ENCODE results near the gene NPHP1.

DNA sequence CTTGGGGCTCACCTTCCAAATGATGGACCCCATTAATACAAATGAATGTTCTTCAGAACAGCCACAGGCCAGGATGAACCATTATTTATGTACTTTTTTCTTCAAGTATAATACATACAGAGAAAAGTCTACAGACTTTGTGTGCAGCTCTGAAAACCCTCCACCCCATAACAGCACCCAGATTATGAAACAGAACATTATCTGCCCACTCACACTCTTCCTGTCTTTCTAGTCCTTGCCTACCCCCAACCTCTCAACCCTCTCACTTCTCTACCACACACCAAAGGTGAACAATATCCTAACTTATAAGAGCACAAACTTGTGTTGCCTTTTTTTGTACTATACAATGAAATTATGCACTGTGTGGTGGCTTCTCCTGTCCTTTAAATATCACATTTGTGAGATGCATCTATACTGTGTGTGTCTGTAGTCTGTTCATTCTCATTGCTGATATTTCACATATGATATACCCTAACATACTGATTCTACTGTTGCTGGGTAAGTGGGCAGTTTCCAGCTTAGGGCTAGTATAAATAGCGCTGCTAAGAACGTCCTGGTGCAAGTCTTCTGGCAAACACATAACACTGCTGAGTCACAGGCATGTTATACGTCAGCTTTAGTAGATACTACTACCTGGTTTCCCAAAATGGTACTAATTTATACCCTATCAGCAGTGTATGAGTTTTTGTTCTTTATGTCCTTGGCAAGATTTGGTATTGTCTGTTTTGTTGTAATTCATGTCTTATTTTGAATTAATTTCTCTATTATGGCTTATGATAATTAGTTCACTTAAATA, 1.0 kb upstream of the NPHP1 start:
- no peak for TF ChIP-seq POLR2A (IDR thresholded peaks at IDR 0.05)
- TF ChIP-seq, protein P1, sequence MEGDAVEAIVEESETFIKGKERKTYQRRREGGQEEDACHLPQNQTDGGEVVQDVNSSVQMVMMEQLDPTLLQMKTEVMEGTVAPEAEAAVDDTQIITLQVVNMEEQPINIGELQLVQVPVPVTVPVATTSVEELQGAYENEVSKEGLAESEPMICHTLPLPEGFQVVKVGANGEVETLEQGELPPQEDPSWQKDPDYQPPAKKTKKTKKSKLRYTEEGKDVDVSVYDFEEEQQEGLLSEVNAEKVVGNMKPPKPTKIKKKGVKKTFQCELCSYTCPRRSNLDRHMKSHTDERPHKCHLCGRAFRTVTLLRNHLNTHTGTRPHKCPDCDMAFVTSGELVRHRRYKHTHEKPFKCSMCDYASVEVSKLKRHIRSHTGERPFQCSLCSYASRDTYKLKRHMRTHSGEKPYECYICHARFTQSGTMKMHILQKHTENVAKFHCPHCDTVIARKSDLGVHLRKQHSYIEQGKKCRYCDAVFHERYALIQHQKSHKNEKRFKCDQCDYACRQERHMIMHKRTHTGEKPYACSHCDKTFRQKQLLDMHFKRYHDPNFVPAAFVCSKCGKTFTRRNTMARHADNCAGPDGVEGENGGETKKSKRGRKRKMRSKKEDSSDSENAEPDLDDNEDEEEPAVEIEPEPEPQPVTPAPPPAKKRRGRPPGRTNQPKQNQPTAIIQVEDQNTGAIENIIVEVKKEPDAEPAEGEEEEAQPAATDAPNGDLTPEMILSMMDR (IDR thresholded peaks at IDR 0.05) = no peak
- TF ChIP-seq EP300 (IDR thresholded peaks at IDR 0.05; ENCODE audit: low read depth) = no peak
- TF ChIP-seq POLR2AphosphoS5 (IDR thresholded peaks at IDR 0.05) = no peak

Data from transverse colon (tissue), 4 donors.